ENCODE data around the gene USP25.

Gene USP25

DNA sequence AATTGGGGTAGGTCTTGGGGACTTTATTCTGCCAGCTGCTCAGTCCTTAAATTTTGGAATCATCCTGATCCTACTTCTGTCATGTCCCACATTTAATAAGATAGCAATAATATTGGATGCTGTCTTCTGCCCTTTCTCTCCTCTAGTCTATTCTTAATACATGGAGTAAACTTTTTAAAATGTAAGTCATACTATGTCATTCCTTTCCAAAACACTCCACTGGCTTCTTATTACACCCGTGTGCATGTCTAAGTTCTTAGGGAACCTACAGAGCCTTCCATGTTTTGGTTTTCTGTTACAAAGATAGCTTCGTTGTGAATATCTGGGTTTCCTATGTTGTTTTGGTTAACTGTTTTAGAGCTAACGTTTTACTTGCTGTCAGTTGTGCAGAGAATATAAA lies 35.1 kb downstream of the USP25 start:
- DNase-seq (ENCODE audit: low spot score): no peak
- POLR2A ChIA-PET (ENCODE audit: low non-redundant PET): no interaction called here
- CTCF ChIA-PET: interaction anchor here (0.6 kb wide), 3 partner anchors 11 to 1043 kb away, joined by 3 to 4 read pairs (median 3); no protein-coding TSS in a partner anchor
- no peak overlapping the region for H3K27ac ChIP-seq
- TF ChIP-seq, protein P1, sequence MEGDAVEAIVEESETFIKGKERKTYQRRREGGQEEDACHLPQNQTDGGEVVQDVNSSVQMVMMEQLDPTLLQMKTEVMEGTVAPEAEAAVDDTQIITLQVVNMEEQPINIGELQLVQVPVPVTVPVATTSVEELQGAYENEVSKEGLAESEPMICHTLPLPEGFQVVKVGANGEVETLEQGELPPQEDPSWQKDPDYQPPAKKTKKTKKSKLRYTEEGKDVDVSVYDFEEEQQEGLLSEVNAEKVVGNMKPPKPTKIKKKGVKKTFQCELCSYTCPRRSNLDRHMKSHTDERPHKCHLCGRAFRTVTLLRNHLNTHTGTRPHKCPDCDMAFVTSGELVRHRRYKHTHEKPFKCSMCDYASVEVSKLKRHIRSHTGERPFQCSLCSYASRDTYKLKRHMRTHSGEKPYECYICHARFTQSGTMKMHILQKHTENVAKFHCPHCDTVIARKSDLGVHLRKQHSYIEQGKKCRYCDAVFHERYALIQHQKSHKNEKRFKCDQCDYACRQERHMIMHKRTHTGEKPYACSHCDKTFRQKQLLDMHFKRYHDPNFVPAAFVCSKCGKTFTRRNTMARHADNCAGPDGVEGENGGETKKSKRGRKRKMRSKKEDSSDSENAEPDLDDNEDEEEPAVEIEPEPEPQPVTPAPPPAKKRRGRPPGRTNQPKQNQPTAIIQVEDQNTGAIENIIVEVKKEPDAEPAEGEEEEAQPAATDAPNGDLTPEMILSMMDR (conservative IDR thresholded peaks at IDR 0.05; ENCODE audit: low read depth): no peak

DNA sequence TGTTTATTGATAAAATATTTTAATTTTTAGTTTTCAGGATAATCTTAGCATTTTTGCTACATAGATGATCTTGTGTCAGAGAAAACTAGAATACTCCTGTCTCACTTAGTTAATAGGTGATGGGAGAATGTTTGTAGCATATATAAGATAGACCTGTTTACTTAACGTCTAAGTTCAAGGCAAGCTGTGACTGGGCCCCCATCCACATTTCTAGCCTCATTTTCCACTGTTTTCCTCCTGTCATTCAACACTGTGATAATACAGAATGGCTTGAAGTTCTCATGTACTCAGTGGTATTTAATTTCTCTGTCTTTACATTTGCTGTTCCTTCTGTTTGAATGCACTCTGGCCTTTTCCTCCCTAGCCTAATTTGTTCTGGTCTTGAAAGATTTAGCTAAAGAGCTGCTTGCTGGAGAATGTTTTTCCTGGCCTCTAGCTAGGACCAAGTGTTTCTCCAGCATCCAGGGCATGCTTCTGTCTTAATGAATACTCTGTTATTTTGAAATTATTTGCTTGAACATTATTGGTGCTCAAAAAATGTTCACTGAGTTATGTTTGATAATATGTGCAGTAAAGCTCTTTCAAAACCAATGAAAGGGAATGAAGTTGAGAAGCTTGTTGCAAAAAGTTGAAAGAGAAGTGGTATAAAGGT lies 37.3 kb downstream of the USP25 start:
- ChIA-PET CTCF (interaction anchor here (0.5 to 0.7 kb wide), 2 partner anchors 28 to 193 kb away, joined by 3 to 4 read pairs; no protein-coding TSS in a partner anchor), POLR2A (ENCODE audit: low non-redundant PET) (no interaction called here)
- no peak for DNase-seq (ENCODE audit: low spot score)
- H3K27ac ChIP-seq: no peak overlapping the region
- TF ChIP-seq, protein P1 (conservative IDR thresholded peaks at IDR 0.05; ENCODE audit: low read depth): no peak

DNA sequence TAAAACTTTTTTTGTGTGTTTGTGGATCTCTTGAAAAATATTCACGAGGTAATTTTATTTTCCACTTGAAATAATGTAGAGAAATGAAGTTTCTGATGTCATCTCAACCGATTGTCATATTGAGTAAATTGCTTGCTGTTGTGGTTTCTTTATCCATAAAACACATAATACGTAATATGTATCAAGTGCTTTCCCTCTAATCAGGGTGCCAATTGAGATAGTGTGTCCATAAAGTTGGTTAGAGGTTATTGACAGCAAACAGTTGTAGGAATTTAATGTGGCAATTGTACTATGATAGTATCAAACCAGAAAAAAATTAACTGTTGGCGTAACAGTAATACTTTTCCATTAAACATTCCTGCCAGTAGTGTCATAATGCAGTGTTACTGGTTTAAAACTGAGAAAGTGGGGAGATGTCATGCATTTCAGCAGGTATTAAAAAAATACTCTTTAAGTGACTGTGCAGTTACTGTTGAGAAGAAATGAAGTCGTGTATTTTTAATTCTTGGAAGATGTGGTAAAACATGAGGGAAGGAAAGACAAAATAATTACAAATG lies 38.3 kb downstream of the USP25 start:
- H3K27ac ChIP-seq: no peak overlapping the region
- TF ChIP-seq, protein P1 (conservative IDR thresholded peaks at IDR 0.05; ENCODE audit: low read depth): no peak
- CTCF ChIA-PET: interaction anchor here (0.6 kb wide), 2 partner anchors 19 to 84 kb away, joined by 3 to 4 read pairs; no protein-coding TSS in a partner anchor
- POLR2A ChIA-PET (ENCODE audit: low non-redundant PET): no interaction called here
- peak; percentile 13 for DNase-seq (ENCODE audit: low spot score)

DNA sequence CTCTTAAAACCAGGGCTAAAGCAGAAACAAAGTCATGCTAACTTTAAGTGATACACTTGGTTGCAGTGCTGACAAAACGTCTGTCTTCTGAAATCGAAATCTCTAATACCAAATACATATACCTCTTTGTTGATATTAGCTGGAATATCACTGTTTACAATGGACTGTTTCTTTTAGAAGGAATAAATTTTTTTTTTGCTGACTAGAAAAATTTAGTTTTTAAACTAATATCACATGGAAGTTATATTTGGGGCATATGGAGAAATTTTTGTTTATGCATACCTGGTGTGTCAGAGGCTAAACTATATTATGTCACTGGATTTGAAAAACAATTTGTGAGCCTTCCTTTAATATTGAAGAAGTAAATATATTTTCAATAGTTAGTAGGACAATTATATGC lies 39.1 kb downstream of the USP25 start:
- DNase-seq (ENCODE audit: low spot score): no peak
- H3K27ac ChIP-seq: no peak overlapping the region
- TF ChIP-seq, protein P1 (conservative IDR thresholded peaks at IDR 0.05; ENCODE audit: low read depth): no peak
- ChIA-PET POLR2A (ENCODE audit: low non-redundant PET) (no interaction called here), CTCF (interaction anchor here (0.6 kb wide), 2 partner anchors 20 to 85 kb away, joined by 3 to 4 read pairs; no protein-coding TSS in a partner anchor)

DNA sequence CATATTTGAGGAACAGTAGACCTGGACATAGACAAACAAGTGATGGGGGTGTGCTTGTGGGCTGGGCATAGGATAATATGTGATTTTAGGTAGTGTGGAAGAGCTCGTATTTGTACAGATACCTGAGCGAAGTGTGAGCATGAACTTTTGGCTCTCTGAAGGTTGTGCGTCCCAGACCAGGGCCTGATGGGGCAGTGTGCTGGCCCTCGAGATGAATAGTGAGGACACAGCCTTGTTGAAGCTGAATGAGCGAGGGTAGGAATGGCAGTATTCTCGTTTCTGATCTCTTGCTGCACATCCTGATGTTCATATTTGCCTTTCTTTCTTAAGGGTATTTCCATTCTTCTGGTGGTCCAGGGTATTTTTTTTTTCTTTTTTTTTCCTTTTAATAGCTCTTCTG lies 41.5 kb downstream of the USP25 start:
- DNase-seq (ENCODE audit: low spot score): no peak
- CTCF ChIA-PET: no interaction called here
- no peak overlapping the region; the same call in 1 of the 2 replicates for H3K27ac ChIP-seq
- POLR2A ChIA-PET (ENCODE audit: low non-redundant PET): no interaction called here
- TF ChIP-seq, protein P1 (conservative IDR thresholded peaks at IDR 0.05; ENCODE audit: low read depth): no peak

DNA sequence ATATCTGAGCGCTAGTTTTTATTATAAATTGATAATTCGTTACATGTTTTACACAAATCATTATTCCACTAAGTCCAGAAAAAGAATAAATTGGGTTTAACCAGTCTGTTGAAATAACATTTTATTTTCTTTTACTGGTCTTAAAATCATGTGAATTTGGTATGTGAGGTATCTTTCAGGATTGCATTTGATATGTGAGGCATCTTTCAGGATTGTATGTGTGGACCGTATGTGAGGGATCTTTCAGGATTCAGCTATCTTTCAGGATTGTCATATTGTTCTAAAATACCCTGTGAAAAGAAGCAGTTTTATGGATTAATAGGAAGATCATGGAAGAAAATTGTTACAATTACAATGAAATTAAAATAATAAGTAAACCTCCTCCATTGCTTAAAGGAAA lies 42.9 kb downstream of the USP25 start:
- DNase-seq (ENCODE audit: low spot score): no peak
- CTCF ChIA-PET: no interaction called here

More for the DNA sequence above, 42.9 kb downstream of the USP25 start:
- TF ChIP-seq, protein P1 (conservative IDR thresholded peaks at IDR 0.05; ENCODE audit: low read depth): no peak
- H3K27ac ChIP-seq: no peak overlapping the region
- POLR2A ChIA-PET (ENCODE audit: low non-redundant PET): no interaction called here

Data from RWPE1 (cell line).